ENCODE measurements around the gene BMPER.

BMPER gene

DNA sequence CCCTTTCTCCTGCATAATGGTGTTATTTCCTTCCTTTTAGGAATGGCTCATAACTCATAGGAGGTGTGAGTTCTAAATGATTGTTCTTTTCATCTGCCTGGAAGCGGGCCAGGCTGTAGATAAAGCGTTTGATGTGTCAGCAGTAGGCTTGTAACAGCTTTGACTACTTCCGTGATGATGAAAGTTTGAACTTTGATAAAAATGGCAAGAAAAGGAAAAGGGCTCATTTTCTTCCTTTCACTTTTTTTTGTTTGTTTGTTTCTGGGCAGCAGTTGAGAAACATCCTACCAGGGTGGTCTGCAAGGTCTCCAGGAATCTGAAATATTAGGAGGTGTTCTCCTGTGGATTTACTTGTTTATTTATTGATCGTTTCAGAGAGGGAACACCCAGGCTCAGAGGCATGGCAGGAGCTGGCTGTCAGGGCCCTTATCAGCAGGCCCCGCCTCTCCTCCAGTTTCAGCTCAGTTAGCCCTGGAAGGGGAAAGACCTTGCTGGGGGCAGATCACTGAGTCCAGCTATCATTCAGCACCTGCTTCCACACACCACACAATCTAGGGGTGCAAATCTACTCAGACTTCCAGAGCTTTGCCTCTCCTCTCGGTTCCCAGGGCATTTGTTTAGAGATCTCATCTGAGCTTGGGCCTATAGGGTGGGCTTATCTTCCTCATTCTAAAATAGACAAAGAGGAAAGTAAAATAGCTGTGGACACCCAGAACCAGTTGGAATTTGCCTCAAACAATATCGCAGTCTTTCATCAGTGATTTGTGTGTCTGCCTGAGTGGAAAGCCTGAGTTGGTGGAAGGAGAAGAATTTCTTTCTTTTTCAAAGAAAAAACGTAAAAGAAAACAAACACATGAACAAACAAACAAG lies 130.9 kb downstream of the BMPER start (continued):
- TF ChIP-seq ZNF394 (tag by site-specific recombination; IDR thresholded peaks at IDR 0.05; ENCODE audit: borderline replicate concordance) (no peak), ZNF664 (tag by site-specific recombination; IDR thresholded peaks at IDR 0.05) (no peak), ZNF2 (tag by site-specific recombination; IDR thresholded peaks at IDR 0.05) (no peak), ZNF202 (tag by site-specific recombination; IDR thresholded peaks at IDR 0.05; ENCODE audit: borderline replicate concordance) (no peak), ZBTB1 (tag by site-specific recombination; IDR thresholded peaks at IDR 0.05) (no peak), GLI2 (tag by site-specific recombination; IDR thresholded peaks at IDR 0.05; ENCODE audit: borderline replicate concordance, low read depth) (no peak), GLIS2 (tag by site-specific recombination; IDR thresholded peaks at IDR 0.05) (no peak), ZNF169 (tag by site-specific recombination; IDR thresholded peaks at IDR 0.05) (no peak), ZNF600 (tag by site-specific recombination; IDR thresholded peaks at IDR 0.05) (no peak), ZNF585B (tag by site-specific recombination; IDR thresholded peaks at IDR 0.05) (no peak), KLF1 (tag by site-specific recombination; IDR thresholded peaks at IDR 0.05) (peak; percentile 29; the same call in 1 of the 2 replicates), ZNF24 (tag by site-specific recombination; IDR thresholded peaks at IDR 0.05) (no peak), ZNF155 (tag by site-specific recombination; IDR thresholded peaks at IDR 0.05) (no peak), PRDM1 (tag by site-specific recombination; IDR thresholded peaks at IDR 0.05) (peak; percentile 68), ZNF19 (tag by site-specific recombination; IDR thresholded peaks at IDR 0.05; ENCODE audit: low read depth) (no peak), ZNF391 (tag by site-specific recombination; IDR thresholded peaks at IDR 0.05; ENCODE audit: borderline replicate concordance, low read depth) (no peak), ZNF423 (tag by site-specific recombination; IDR thresholded peaks at IDR 0.05) (no peak), KLF8 (tag by site-specific recombination; IDR thresholded peaks at IDR 0.05) (no peak), ZBTB8A (tag by site-specific recombination; IDR thresholded peaks at IDR 0.05) (no peak)
- TF ChIP-seq, protein P1, sequence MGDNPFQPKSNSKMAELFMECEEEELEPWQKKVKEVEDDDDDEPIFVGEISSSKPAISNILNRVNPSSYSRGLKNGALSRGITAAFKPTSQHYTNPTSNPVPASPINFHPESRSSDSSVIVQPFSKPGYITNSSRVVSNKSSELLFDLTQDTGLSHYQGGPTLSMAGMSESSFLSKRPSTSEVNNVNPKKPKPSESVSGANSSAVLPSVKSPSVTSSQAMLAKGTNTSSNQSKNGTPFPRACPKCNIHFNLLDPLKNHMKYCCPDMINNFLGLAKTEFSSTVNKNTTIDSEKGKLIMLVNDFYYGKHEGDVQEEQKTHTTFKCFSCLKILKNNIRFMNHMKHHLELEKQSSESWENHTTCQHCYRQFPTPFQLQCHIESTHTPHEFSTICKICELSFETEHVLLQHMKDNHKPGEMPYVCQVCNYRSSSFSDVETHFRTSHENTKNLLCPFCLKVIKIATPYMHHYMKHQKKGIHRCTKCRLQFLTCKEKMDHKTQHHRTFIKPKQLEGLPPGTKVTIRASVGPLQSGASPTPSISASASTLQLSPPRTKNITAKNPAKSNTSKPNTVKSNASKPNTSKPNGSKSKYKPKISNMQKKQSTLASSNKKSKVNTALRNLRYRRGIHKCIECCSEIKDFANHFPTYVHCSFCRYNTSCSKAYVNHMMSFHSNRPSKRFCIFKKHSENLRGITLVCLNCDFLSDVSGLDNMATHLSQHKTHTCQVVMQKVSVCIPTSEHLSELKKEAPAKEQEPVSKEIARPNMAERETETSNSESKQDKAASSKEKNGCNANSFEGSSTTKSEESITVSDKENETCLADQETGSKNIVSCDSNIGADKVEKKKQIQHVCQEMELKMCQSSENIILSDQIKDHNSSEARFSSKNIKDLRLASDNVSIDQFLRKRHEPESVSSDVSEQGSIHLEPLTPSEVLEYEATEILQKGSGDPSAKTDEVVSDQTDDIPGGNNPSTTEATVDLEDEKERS (tag by site-specific recombination; IDR thresholded peaks at IDR 0.05), result no peak
- TF ChIP-seq, protein P2, sequence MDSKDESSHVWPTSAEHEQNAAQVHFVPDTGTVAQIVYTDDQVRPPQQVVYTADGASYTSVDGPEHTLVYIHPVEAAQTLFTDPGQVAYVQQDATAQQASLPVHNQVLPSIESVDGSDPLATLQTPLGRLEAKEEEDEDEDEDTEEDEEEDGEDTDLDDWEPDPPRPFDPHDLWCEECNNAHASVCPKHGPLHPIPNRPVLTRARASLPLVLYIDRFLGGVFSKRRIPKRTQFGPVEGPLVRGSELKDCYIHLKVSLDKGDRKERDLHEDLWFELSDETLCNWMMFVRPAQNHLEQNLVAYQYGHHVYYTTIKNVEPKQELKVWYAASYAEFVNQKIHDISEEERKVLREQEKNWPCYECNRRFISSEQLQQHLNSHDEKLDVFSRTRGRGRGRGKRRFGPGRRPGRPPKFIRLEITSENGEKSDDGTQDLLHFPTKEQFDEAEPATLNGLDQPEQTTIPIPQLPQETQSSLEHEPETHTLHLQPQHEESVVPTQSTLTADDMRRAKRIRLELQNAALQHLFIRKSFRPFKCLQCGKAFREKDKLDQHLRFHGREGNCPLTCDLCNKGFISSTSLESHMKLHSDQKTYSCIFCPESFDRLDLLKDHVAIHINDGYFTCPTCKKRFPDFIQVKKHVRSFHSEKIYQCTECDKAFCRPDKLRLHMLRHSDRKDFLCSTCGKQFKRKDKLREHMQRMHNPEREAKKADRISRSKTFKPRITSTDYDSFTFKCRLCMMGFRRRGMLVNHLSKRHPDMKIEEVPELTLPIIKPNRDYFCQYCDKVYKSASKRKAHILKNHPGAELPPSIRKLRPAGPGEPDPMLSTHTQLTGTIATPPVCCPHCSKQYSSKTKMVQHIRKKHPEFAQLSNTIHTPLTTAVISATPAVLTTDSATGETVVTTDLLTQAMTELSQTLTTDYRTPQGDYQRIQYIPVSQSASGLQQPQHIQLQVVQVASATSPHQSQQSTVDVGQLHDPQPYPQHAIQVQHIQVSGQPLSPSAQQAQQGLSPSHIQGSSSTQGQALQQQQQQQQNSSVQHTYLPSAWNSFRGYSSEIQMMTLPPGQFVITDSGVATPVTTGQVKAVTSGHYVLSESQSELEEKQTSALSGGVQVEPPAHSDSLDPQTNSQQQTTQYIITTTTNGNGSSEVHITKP (tag by site-specific recombination; IDR thresholded peaks at IDR 0.05), result peak; percentile 68
- TF ChIP-seq, protein P3, sequence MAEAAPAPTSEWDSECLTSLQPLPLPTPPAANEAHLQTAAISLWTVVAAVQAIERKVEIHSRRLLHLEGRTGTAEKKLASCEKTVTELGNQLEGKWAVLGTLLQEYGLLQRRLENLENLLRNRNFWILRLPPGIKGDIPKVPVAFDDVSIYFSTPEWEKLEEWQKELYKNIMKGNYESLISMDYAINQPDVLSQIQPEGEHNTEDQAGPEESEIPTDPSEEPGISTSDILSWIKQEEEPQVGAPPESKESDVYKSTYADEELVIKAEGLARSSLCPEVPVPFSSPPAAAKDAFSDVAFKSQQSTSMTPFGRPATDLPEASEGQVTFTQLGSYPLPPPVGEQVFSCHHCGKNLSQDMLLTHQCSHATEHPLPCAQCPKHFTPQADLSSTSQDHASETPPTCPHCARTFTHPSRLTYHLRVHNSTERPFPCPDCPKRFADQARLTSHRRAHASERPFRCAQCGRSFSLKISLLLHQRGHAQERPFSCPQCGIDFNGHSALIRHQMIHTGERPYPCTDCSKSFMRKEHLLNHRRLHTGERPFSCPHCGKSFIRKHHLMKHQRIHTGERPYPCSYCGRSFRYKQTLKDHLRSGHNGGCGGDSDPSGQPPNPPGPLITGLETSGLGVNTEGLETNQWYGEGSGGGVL (tag by site-specific recombination; IDR thresholded peaks at IDR 0.05), result 0 out of 2 replicates have a peak, but pooled peaks have one; percentile 16
- TF ChIP-seq, protein P4, sequence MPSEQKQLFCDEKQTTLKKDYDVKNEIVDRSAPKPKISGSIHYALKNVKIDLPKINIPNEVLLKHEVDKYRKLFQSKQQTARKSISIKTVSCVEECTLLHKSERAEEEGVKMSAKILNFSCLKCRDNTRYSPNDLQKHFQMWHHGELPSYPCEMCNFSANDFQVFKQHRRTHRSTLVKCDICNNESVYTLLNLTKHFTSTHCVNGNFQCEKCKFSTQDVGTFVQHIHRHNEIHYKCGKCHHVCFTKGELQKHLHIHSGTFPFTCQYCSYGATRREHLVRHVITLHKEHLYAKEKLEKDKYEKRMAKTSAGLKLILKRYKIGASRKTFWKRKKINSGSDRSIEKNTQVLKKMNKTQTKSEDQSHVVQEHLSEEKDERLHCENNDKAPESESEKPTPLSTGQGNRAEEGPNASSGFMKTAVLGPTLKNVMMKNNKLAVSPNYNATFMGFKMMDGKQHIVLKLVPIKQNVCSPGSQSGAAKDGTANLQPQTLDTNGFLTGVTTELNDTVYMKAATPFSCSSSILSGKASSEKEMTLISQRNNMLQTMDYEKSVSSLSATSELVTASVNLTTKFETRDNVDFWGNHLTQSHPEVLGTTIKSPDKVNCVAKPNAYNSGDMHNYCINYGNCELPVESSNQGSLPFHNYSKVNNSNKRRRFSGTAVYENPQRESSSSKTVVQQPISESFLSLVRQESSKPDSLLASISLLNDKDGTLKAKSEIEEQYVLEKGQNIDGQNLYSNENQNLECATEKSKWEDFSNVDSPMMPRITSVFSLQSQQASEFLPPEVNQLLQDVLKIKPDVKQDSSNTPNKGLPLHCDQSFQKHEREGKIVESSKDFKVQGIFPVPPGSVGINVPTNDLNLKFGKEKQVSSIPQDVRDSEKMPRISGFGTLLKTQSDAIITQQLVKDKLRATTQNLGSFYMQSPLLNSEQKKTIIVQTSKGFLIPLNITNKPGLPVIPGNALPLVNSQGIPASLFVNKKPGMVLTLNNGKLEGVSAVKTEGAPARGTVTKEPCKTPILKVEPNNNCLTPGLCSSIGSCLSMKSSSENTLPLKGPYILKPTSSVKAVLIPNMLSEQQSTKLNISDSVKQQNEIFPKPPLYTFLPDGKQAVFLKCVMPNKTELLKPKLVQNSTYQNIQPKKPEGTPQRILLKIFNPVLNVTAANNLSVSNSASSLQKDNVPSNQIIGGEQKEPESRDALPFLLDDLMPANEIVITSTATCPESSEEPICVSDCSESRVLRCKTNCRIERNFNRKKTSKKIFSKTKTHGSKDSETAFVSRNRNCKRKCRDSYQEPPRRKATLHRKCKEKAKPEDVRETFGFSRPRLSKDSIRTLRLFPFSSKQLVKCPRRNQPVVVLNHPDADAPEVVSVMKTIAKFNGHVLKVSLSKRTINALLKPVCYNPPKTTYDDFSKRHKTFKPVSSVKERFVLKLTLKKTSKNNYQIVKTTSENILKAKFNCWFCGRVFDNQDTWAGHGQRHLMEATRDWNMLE (tag by site-specific recombination; conservative IDR thresholded peaks at IDR 0.05; ENCODE audit: low read depth), result peak; percentile 56
- TF ChIP-seq, protein P5, sequence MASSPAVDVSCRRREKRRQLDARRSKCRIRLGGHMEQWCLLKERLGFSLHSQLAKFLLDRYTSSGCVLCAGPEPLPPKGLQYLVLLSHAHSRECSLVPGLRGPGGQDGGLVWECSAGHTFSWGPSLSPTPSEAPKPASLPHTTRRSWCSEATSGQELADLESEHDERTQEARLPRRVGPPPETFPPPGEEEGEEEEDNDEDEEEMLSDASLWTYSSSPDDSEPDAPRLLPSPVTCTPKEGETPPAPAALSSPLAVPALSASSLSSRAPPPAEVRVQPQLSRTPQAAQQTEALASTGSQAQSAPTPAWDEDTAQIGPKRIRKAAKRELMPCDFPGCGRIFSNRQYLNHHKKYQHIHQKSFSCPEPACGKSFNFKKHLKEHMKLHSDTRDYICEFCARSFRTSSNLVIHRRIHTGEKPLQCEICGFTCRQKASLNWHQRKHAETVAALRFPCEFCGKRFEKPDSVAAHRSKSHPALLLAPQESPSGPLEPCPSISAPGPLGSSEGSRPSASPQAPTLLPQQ (tag by site-specific recombination; IDR thresholded peaks at IDR 0.05), result no peak
